GM18861 (cell line): Measurements from ENCODE around the gene FBXW7.
A peak's percentile ranks its signal among the peaks of the same experiment; 100 is the strongest.

Source experiments
- ATAC-seq: cut with Tn5 transposase; IDR thresholded peaks from one replicate; pipeline ENCODE4 v1.9.1; 2021; ENCODE audit not compliant: unreplicated experiment

FBXW7 gene

GRCh38 chr4:152476796-152477195, 59.1 kb downstream of the FBXW7 start:
- no peak for ATAC-seq

- no peak for ATAC-seq
Observed at GRCh38 chr4:152471251-152471792, 64.6 kb downstream of the FBXW7 start.

- no peak for ATAC-seq
Observed at GRCh38 chr4:152468408-152468807, 67.5 kb downstream of the FBXW7 start.

- no peak for ATAC-seq
Observed at GRCh38 chr4:152467101-152467500, 68.8 kb downstream of the FBXW7 start.

- no peak for ATAC-seq
Observed at GRCh38 chr4:152464030-152464823, 71.7 kb downstream of the FBXW7 start.

GRCh38 chr4:152463562-152463961, 72.3 kb downstream of the FBXW7 start:
- ATAC-seq, result no peak

GRCh38 chr4:152462695-152463094, 73.2 kb downstream of the FBXW7 start:
- ATAC-seq, result no peak

GRCh38 chr4:152462047-152462446, 73.8 kb downstream of the FBXW7 start:
- peak; percentile 64 for ATAC-seq

GRCh38 chr4:152460488-152460887, 75.4 kb downstream of the FBXW7 start:
- ATAC-seq, result no peak

GRCh38 chr4:152459326-152459725, 76.6 kb downstream of the FBXW7 start:
- ATAC-seq, result no peak

GRCh38 chr4:152458801-152459302, 77.0 kb downstream of the FBXW7 start:
- no peak for ATAC-seq

GRCh38 chr4:152456609-152457008, 79.3 kb downstream of the FBXW7 start:
- ATAC-seq, result no peak

GRCh38 chr4:152455311-152455710, 80.6 kb downstream of the FBXW7 start:
- no peak for ATAC-seq

- no peak for ATAC-seq
Observed at GRCh38 chr4:152454398-152455011, 81.4 kb downstream of the FBXW7 start.

GRCh38 chr4:152451496-152451895, 84.4 kb downstream of the FBXW7 start:
- ATAC-seq, result no peak

GRCh38 chr4:152448854-152449253, 87.0 kb downstream of the FBXW7 start:
- no peak for ATAC-seq

- no peak for ATAC-seq
Observed at GRCh38 chr4:152448038-152448707, 87.7 kb downstream of the FBXW7 start.

- no peak for ATAC-seq
Observed at GRCh38 chr4:152443859-152444258, 92.0 kb downstream of the FBXW7 start.

GRCh38 chr4:152437561-152437960, 98.3 kb downstream of the FBXW7 start:
- ATAC-seq, result no peak

GRCh38 chr4:152436384-152436783, 99.5 kb downstream of the FBXW7 start:
- ATAC-seq, result no peak

GRCh38 chr4:152434011-152434410, 101.9 kb downstream of the FBXW7 start:
- ATAC-seq, result peak; percentile 51

GRCh38 chr4:152431784-152432183, 104.1 kb downstream of the FBXW7 start:
- no peak for ATAC-seq
